Left cardiac atrium (tissue), 4 donors: ENCODE results near the gene FAM124B. TPM values are rescaled to one million over a fixed set of nuclear protein-coding genes. Genes with fewer than 3 reads are reported as not detected.
A peak's percentile ranks its signal among the peaks of the same experiment; 100 is the strongest.

Experiments used
- ATAC-seq, 2 donors: fragments of 200-7000 bp; cut with Tn5 transposase; one replicate each; pipeline ENCODE4 v1.9.1; 2020; ENCODE audit warnings: mild to moderate bottlenecking in 2 of 2, moderate library complexity in 2 of 2
- DNase-seq: peaks from one replicate; pipeline ENCODE4 v3.0.0-alpha.2; 2020
- intact Hi-C, 2 donors: fragments of 100-400 bp; cut with DNase I; formaldehyde crosslinking; loops; one replicate each; pipeline versions ENCODE4 v1.14.1 to v1.15.1; 2022 to 2023
- total RNA-seq, 2 donors: library from RNA; stranded (reverse); fragmentation: NEBNext Ultra II Directional; extraction: Animal tissue kit (Norgen Biotek cat#: 25700); gene quantifications; one replicate each; pipeline ENCODE4 v1.2.1, GENCODE V29; 2021
- donor health status: DM: no; HTN: yes; CAD: no.
- donor health status: DM: no; HTN: yes; CAD: no; lungs with severe emphysema.
- donor health status: DM: yes; HTN: yes; CAD: no.
- donor health status: Dilated cardiomyopathy.

The FAM124B gene
- total RNA-seq, 2 donors from 2014 or later = 1.3 to 2.7 TPM

DNA sequence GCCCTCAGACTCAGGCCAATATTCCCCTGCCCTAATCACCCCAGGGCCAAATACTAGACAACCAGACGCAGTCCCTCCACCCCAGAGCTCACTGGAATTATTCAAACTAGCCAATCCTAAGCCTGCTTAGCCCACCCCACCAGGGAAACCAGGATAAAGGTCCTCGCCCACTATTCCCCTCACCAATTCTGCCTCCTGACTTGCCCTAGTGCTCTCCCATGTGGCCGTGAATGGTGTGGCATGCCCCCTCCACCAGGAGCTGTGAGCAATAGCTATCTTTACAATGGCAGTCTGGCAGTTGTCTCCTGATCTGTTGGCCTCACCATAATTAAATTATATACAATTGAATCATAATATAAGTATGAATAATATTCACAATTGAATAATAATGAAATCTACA, 42.3 kb downstream of the FAM124B start:
- ATAC-seq = no peak

DNA sequence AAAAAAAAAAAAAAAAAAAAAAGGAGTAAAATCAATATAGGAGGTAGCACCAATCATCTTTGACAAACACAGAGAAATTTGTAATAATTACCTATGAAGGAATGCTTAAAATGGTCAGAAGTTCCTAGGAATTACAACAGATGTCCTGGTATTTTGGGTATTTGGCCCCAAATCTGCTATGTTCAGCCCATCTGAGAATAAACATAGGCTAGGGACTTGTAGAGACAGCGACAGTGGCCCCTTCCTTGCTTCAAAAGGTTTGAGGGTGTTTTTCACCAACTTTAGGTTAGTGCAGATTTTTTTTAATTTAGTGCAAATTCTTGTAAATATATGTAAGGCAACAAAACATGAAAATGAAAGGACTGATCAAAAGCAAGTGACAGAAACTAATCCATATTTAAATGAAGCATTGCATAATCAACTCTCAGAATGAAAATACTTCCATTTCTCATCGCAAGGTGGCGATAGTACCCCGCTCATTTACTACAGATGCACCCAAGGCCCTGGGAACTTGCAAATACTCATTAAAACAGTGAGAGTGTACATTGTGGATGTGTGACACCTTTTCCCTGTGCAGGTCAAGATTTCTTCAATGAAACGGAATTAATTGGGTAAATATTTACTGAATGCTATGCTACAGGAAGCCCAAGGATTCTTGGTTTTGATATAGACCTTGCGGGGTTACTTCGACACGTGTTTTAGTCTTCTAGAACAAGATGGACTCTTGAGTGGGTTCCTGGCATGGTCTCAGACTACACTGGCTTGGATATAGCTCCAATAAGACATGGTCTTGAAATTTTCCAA, 44.6 kb downstream of the FAM124B start:
- DNase-seq = no peak

More for the DNA sequence above, 42.3 kb downstream of the FAM124B start:
- intact Hi-C loops = loop anchor here (5.0 to 10.0 kb wide), 3 partner anchors 288 to 1305 kb away; no protein-coding TSS in a partner anchor
- no peak for DNase-seq

DNA sequence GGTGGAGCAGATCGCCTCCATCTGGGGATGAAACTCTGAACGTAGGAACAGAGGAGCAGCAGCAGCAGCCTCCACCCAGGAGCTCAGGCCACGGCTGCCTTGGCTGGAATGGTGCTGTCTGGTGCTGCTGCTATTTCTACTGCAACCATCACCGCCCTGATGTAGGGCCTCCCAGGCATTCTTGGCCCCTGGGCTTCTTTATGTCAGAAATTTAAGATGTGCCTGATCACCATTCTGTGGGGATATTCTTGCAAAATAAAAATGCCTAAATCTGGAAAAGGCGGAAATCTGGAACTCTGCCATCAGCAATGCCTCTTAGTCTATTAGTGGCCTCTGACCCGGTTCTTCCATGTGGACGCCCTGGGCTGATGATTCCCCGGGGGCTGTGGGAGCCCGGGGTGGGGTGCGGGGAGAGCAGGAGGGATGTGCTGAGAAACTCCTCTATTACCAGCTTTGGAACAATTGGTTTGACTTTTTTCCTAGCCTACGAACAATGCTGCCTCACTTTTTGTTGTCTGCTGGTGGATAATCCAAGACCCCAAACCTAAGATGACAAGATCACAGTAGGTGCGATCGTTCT, 47.2 kb downstream of the FAM124B start:
- no peak for ATAC-seq
- intact Hi-C loops = loop anchor here (5.0 to 10.0 kb wide), 3 partner anchors 293 to 1310 kb away; no protein-coding TSS in a partner anchor

More for the DNA sequence above, 44.6 kb downstream of the FAM124B start:
- ATAC-seq = peak; percentile 70 to 72
- intact Hi-C loops = loop anchor here (1.0 to 10.0 kb wide), 5 partner anchors 290 to 1308 kb away; no protein-coding TSS in a partner anchor

DNA sequence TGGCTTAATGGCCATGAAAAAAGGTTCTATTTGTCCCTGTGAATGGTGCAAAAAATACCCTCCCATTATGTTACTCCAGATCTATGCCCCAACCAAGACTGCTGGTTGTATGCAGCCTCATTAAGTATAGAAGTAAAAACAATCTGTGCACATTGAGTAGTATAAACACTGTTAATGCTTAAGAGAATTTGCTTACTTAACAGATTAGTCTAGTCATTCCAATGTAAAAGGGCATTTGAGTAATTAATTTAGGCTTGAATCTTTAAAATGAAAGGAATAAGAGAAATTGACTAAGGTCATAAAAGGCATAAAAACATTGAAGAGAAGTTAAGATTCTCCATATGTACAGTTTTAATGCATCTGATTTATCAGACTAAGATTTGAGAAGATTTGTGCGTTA, 51.2 kb downstream of the FAM124B start:
- ATAC-seq (no peak), DNase-seq (no peak)
- intact Hi-C loops = loop anchor here in 1 of 2 donors (10.0 kb wide), 1 partner anchor 1314 kb away; no protein-coding TSS in a partner anchor

More for the DNA sequence above, 47.2 kb downstream of the FAM124B start:
- DNase-seq = no peak

DNA sequence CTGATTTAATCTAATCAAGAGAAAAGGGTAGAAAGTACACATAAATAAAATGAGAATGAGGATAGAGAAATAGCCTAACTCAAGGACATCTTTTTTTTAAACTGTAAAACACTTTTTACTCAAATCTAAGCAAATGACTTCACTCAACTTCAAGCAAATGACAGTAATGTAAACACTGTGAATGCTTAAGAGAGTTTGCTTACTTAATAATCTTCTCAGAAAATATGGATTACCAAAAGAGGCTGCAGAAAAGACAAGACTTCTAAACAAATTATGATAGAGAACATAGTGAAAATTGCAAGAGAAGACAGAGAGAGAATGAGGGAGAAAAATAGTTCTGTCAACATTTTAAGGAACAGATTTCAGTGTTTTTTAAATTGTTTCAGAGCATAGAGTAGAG, 52.5 kb downstream of the FAM124B start:
- intact Hi-C loops = no loop called here
- no peak for DNase-seq
- ATAC-seq = no peak

DNA sequence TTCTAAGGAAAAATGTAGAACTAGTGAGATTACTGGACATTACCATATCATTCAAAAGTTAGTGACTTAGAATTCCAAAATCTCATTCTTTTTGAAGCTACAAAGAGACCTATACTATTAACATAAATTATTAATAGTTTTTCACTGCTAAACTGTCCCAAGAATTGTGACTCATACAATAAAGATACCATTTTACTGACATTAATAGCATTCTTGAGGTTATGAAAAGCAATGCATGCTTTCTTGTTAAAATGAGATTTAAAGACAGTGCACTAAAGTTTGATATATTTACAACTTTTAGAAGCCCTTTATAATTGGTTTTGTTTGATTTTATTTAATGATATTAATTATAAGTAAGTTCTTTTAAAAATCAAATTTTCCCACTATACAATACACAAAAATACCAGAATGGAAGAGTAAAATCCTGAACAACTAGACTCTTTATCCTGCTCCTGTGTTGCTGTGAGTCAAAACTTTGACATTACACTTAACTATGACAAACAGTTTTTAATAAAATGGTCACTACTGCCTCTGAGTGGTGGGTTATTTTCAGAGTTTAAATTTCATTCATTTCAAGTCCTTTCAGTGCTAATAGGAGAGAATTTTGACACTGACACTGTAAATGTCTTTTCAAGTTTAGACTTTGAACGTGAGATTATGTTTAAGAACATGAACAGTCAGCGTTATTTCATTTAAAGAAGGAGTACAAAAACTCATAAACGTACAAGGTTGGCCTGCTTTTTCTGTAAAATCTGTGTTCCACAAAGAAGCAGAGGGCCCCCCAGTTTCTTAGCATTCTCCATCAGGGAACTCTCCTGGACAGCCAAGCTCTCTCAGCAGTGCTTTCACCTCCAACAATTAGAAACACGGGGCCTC, 54.5 kb downstream of the FAM124B start:
- intact Hi-C loops = no loop called here
- no peak for DNase-seq
- no peak for ATAC-seq

DNA sequence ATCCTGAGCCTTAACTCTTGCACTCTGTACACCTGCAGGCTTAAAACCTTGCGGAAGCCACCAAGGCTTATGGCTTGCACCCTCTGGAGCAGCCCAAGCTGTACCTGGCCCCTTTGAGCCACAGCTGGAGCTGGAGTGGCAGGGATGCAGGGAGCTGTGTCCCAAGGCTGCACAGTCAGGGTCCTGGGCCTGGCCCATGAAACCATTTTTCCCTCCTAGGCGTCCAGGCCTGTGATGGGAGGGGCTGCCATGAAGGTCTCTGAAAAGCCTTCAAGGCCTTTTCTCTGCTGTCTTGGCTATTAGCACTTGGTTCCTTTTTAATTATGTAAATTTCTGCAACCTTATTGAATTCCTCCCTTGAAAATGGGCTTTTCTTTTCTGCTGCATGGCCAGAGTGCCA, 56.4 kb downstream of the FAM124B start:
- ATAC-seq (no peak), DNase-seq (no peak)
- intact Hi-C loops = no loop called here

DNA sequence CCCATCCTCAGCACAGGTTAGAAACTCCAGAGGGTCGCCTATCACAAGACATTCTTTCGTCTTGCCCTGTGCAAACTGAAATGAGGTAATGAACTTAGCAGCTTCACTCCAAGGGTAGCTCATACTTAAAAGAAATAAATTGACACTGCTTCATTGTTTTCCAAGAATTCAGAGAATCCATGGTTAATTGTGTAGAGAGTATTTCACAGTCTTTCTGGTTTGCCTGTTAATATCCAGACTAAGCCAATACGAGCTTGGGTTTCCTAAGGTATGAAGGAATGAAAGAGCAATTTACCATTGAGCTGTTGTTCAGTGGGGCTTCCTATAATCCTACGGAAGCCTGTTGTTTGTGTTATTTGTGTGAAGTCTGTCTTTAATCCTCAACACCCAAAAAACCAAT, 58.7 kb downstream of the FAM124B start:
- intact Hi-C loops = no loop called here
- ATAC-seq (no peak), DNase-seq (no peak)

DNA sequence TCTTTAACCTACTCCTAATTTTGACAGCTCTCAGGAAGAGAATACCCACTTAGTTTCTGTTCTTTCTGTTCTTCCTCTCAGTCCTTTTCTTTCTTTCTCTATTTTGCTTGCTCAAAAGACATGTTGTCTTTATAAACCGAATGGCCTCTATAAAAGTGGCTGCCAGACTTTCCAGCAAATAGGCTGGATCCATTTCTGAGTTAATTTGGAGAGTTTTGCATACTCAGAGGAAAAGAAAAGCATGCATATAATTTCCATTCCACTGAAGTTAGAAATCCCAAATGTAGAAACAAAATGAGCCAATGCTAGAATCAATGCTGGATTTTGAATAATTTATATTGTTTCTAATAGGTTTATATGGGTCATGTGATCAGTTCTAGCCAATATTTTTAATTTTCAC, 65.9 kb downstream of the FAM124B start:
- ATAC-seq = no peak
- intact Hi-C loops = no loop called here

DNA sequence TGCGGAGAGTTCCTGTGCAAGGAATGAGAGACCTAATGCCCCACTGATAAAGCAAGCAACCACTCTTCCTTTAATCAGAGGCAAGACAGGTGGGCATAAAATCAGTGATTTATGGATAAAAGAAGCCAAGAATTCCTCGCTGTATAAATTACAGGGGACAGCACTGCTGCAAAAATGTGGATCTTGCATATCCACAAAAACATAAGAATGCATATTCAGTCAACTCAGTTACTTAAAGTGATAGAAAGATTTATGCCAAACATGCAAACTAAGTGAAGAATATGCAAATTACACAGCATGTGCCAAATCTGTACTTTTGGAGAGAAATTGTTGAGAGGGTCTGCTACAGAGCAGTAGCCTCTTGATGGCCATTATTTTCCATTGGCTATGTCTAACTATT, 67.2 kb downstream of the FAM124B start:
- DNase-seq = no peak
- intact Hi-C loops = no loop called here
- no peak for ATAC-seq

More for the DNA sequence above, 65.9 kb downstream of the FAM124B start:
- no peak for DNase-seq

DNA sequence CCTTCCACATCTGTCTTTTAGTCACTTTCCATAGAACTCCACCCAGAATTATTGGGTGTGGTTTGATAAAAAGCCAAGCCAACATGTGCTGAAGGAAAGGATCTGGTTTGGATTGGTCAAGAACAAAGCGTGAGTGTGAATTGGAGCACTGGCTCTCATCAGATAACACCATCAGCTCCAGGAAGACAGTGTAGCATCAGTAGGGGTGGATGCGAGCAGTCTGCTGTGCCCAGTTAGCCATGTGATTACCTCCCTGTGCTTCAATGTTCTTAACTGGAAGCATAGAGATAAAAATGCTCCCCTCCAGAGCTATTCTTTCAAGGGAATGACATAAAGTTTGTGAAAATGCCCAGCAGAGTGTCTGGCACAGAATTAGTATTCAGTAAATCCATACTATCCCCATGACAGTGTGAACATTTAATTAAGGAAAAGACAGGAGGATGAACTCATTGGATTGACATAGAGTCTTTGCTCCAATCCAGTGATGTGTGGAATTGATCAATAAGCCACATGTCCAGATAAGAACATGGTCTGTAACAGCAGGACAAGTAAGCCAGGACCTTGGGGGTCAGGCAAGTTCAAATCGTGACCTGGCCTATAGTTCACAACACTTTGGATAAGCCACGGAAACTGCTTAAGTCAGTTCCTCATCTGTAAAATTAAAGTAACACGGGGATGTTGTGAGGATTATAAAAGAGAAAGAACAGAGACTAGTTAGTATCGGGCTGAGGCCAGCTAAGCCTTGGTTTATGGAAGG, 68.0 kb downstream of the FAM124B start:
- no peak for DNase-seq
- intact Hi-C loops = no loop called here
- no peak for ATAC-seq

DNA sequence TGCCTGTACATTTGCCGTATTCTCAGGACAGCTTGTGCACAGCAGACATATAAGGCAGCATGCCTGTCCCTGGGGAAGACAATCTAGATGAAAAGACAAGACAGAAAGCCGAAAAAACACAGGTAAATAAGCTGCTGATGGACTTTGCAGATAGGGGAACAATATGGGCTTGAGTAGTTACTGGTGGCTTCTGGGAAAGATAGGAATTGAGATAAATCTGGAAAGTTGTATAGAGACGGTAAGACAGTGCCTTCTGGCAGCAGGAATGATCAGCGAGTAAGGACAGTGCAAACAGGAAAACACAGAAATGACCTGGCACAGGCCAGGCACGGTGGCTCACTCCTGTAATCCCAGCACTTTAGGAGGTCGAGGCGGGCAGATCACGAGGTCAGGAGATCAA, 70.2 kb downstream of the FAM124B start:
- intact Hi-C loops = no loop called here
- DNase-seq = no peak
- no peak for ATAC-seq

DNA sequence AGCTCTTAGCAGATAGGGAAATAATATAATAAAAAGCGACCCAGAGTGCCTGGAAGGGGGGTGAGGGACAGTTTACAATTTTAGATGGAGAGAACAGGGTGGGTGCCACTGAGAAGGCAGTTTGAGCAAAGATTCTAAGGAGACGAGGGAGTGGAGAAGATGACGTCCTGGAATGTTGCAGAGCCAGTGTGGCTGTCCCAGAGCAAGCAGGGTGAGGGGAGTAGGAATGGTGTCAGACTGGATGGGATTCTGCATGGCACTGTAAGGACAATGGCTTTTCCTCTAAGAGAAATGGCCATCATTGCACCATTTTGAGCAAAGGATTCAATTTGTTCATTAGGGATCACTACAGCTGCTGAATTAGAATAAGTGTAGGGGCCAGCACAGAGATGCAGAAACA, 73.1 kb downstream of the FAM124B start:
- intact Hi-C loops = no loop called here
- ATAC-seq (no peak), DNase-seq (no peak)

Other genes with a start within 250 kb of the FAM124B start
- gene CUL3, start 183.3 kb upstream of the FAM124B start, total RNA-seq = 10 to 100 TPM; 59.3 to 66.0 TPM